Loucy (cell line): ENCODE data around the gene SIK1.
"Not testable (repeated sequence)": the region's sequence is repeated elsewhere in the genome, so short reads cannot be mapped to it uniquely, and the experiment has no call there.

Experiments used
- CTCF ChIP-seq: fragments of 200-600 bp; sonication (generic); conservative IDR thresholded peaks from 2 replicates; pipeline ENCODE4 v1.5.1; 2014; ENCODE audit warnings: mild to moderate bottlenecking, antibody characterized with exemption, low read length
- EZH2phosphoT487 ChIP-seq: fragments of 200-600 bp; IDR thresholded peaks from 2 replicates; pipeline ENCODE4 v1.6.1; 2018; ENCODE audit warnings: antibody characterized with exemption, mild to moderate bottlenecking, moderate library complexity, borderline replicate concordance

GRCh38 chr21:43407139-43407538 is 19.8 kb downstream of the SIK1 start:
- TF ChIP-seq CTCF, EZH2phosphoT487: not testable (repeated sequence)
